ENCODE measurements around the gene WDR37.

WDR37 gene

DNA sequence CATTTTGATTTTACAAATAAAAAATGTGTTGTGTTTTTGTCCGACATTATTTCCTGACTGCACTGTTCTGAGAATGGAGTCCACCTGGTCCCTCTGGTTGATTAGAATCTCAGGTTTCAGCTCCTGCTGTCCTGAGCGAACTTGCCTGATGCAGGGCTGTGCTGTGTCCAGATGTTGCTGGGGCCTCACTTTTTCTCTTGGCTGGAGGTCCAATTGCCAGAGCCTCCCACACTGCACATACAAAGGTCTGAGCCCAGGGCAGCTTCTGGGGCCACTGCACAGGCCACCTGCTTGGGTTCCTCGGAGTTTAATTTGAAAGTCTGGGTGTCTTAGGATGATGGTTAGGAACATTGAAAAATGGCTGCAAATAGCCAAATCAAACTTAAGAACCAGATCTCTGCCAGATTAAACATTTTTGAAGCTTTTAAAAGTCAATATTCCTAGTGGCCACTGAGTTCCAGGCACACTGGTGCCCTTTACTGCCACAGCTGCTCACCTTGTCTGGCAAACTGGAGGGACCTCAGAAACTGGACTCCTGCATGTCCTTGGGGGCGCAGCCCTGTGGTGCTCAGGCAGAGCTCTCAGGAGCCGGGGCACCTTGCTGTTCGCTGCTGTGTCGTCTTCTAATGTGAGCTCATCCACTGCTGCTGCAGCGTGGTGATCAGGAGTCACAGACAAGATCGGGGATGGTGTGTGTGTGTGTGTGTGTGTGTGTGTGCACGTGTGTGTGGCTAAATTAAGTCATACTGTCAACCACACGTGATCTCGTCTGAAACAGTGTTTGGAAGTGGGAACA, 75.0 kb downstream of the WDR37 start:
- no peak for DNase-seq

DNA sequence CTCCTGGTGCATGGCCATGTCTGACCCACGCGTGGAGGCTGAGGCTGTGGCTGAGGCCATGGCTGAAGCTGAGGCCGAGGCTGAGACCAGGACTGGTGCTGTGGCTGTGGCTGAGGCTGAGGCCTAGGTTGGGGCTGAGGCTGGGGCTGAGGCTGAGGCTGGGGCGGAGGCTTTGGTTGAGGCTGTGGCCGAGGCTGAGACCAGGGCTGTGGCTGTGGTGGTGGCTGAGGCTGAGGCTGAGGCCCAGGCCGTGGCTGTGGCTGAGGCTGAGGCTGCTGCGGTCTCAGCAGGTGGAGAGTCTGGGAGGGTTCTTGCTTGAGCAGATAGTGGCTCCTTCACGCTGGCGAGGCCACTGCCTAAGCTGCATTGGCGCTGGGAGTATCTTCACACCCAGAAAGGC, 76.4 kb downstream of the WDR37 start:
- no peak for DNase-seq

DNA sequence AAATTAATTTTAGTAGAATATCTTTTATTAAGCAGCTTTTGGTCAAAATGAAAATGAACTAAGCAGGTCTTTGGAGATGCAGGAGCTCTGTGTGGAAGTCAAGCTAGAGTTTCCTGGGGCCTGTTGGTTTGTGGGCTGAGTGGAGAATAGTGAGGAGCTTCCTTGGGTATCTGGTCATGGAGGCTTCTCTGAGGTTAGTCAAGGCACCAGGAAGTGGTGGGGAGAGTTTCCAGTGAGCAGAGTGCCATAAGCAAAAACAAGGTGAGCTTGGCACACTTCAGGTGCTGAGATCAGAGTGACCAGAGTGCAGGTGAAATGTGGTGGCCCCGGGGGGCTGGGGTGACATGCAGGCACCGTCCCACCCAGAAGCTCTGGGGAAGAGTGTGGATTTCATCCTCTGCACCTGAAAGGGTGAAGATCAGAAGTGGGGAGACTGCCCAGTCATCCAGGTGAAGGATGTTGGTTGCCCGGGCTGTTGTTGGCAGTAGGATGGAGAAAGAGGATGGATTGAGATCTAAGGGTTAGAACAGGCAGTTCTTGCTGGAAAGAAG, 77.4 kb downstream of the WDR37 start:
- DNase-seq = no peak

DNA sequence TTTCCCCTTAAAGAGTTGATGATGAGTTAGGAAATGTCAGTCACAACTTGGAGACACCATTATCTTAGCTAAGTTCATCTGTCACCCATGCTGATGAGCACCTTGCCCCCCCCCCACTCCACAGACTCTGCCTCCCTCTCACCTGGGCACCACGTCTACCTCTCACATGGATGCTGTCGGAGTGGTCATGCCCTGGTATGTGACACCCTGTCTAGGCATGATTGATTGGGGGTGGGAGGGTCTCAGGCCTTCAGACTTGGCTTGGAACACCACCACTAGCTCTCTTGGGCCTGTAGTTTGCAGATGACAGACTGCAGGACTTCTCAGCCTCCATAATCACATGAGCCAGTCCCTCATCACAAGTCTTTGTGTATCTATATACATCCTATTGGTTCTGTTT, 78.0 kb downstream of the WDR37 start:
- no peak for DNase-seq

DNA sequence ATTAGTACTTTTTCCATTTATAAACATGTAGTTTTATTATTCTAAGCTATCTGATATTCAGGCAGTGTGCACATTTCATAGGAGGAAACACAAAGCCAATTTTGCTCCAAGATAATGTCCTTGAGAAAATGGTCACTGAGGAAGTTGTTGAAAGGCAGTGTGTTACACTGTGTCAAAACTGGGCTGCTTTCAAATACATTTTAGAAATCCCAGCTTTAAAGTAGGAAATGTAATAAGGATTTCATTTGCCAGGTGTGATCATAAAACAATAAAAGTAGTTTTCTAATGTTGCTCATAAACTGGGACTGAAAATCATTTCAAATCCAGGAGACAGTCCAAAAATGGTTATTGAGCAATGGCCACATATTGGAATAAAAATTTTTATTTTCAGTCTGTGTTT, 80.1 kb downstream of the WDR37 start:
- no peak for DNase-seq

DNA sequence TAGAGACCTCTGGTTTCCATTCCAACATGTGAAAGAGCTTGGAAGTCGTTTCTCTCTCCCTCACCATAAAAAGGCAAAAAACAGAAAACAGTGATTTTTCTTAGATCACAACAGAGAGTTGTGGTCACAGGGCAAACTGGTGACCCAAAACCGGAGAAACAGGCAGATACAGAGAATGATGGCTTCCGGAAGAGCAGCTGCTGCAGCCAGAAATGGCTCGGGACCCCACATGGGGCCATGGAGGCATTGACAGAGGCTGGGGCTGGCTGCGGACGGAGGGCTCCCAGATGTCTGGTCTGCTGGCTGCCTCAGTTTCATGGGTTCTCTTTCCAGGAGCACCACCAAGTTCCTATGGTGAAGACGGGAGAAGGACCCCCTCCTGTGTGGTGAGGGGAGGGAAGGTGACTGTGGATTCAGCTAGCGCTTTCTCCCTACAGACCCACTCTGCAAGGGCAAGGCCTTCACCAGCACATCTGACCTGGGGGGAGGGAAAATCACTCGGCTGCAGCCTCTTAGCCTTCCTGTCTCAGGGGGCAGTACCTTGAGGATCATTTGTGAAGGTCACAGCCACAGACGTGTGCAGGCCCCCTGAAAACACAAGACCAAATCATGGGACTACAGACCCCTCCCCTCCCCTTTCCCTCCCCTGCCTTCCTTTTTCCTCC, 81.4 kb downstream of the WDR37 start:
- no peak for DNase-seq

DNA sequence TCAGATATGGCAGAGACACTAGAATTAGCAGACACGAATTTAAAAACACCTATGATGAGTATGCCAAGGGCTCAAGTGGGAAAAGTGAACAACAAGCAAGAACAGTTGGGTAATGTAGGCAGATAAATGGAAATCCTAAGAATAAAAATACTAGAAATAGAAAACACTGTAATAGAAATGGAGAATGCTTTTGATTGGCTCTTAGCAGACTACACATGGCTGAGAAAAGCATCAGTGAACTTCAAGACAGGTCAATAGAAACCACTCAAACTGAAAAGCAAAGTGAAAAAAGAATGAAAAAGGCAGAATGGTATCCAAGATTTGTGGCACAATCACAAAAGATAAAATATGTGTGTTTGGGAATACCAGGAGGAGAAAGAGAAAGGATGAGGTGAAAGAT, 82.3 kb downstream of the WDR37 start:
- DNase-seq = no peak

DNA sequence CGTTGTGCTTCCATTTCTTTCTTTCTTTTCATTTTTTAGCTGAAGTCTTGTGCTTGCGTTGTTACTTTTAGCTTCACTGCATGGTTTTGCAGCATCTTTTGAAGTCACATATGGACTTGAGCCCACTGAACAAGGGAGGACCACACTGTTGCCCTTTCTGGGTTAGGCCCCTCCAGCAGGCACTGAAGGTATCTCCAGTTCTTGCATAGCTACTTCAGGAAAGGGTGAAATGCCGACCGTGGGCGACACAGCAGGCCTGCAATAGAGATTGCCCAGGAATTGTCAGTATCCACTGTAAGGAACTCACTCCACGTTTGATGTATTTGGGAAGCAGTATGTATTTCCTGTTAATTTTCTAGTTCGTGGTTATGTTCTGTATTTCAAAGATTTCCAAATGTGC, 85.1 kb downstream of the WDR37 start:
- no peak for DNase-seq

DNA sequence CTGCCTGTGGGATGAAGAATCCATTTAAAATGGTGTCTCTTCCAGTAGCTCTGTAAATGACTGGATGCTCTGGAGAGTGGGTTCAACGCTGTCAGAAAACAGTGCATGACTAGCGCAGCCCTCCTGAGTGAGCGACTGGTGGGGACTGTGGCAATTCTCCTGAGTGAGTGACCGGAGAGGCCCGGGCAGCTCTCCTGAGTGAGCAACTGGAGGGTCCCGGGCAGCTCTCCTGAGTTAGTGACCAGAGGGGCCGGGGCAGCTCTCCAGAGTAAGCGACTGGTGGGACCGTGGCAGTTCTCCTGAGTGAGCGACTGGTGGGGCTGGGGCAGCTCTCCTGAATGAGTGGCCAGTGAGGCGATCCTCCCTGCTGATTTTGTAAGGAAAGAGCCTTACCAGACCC, 85.5 kb downstream of the WDR37 start:
- no peak for DNase-seq

DNA sequence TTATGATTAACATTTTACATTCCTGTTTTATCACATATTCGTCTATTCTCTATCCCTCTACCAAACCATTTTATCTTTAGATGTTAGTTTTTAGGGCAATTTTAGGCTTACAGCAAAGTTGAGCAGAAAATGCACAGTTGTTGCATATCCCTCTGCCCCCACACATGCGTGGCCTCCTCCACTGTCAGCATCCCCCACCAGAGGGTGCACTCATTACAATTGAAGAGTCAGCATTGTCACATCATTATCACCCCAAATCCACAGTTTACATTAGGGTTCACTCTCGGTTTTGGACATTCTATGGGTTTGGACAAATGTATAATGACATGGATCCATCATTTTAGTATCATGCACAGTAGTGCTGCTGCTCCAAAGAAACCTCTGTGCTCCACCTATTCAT, 86.4 kb downstream of the WDR37 start:
- peak in 1 of 2 experiments; percentile 7 for DNase-seq

DNA sequence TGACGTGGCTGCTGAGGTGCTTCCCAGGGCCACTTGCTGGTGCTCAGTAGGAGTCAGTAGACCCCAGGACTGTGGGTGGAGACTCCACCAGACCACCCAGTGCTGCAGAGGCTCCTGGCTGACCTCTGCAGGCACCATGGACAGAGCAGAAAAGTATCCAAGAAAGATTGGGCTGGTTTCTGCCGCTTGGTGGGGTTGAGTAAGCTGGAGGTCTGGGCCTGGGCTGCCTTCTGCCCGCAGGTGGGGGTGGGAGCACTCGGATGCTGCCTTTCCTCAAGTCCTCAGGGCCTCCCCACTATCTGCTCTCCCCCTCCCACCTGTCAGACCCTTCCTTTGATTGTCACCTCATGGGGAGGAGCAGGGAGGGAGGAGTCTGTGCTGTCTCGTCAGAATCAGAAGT, 91.6 kb downstream of the WDR37 start:
- no peak for DNase-seq

DNA sequence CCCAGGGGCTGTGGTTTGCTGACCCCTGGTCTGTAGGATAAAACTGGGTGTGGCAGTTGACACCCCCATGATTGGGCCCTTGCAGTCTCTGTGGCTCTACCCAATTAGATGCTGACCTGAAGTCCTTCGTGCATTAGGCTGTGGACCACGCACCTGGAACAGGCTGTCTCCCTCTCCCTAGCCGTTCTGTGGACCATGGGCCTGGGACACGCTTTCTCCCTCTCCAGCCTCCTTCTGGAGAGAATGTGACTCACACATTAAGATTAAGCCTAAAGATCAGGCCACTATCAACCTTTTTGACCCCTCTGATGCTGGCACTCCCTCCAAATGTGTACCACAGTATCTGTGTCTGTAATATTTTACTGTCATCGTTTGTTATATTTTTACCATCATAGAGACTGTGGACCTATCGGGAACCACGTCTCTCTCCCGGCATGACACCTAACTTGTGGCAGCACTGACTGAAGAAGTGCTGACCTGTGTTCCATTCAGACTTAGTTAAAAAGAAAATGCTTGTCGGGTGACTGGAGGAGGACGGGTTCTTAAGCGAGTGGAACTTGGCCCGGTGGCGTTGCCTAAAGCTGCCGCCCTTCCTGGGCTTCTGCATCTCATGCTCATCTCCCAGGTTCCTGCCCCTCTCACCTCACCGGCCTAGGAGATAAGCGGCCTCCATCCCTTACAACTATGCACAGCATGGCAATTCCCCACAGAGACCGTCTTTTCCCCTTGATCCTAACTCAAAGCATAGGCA, 92.8 kb downstream of the WDR37 start:
- no peak for DNase-seq

DNA sequence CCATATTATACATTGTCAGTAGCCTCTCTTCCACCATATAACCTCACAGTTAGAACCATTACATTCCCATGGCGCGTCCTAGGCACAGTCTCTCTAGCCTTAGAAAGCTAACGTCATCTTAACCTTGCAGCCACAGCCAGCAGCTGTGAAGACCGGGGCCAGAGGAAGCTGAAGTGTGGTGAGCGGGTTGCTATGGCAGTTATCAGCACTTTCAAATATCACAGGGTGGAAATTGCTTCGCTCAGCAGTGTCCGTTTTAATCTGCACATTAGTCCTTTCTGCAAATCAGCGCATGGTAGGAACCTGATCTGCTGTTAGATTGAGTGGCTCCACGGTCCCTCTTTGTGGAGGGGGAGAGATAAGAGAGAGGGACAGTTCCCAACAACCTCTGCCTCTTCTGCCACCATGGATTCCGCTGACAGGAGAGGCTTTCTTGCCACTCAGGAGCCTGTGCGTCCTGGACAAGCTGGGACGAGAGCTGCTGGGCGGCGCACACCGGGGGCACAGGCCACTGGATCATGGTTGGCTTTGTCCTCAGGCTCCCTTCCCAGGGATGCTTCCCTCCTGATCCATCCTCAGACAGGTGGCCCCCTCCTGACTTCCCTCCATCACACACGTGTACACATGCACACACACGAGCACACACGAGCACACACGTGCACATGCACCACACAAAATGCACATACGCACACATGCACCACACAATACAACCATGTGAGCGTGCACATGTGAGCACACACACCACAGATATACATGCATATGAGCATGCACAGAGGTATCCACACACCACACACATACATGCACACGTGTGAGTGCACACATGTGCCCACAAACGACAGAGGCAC, 93.8 kb downstream of the WDR37 start:
- no peak for DNase-seq

DNA sequence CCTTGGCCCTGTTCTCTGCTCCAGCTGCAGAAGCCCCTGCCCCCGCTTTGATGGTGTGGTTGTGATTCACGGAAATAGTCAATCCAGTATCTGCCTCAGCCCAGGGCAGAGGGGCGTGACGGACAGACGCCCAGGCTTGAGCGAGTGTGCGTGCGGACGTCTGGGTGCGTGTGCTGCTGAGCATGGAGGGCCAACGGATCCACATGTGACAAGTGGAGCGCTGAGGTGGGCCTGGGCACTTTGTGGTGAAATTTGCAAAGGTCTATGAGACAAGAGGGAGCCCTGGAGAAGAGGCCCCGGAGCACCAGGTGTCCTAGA, 94.4 kb downstream of the WDR37 start:
- no peak for DNase-seq

DNA sequence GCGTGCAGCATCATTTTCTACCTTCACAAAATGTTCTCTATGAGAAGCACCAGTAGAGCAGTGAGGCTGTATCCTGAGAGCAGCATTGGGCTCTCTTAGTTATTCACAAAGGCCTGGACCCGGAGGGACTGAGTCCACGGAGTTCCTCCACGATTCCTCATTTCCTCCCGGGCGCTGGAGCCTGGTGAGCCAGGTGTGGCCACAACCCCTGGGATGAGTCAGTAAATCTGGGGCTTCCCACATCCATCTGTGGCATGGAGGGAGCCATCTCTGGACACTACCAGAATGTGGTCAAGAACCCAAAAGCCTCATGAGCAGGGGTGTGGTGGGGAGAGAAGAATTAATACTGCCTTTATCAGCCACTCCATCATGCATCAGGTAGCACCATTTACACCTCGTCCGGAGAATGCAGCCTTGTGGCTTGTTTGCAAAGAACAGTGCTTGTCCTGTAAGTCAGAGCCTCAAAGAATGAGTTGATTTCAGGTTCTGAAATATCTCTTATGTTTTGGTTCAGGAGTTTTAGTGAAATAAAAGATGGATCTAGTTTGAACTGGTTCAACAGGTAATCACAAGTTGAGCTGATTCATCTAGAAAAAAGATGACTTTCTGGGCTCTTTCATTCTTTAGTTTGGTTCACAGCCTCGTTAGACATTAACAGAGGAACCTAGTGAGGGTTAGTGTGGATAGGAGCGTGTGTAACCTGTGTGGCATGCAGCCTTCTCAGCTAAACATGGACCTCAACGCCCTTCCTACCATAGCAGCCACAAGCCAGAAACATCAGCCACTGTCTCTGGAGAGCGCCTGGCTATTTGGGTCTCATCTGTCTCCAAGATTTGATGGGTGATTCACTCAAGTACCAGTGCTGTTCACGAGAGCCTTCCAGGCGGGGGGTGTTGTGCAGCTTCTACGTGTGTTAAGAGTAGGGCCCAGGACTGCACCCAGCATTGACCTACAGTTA, 95.2 kb downstream of the WDR37 start:
- no peak for DNase-seq

DNA sequence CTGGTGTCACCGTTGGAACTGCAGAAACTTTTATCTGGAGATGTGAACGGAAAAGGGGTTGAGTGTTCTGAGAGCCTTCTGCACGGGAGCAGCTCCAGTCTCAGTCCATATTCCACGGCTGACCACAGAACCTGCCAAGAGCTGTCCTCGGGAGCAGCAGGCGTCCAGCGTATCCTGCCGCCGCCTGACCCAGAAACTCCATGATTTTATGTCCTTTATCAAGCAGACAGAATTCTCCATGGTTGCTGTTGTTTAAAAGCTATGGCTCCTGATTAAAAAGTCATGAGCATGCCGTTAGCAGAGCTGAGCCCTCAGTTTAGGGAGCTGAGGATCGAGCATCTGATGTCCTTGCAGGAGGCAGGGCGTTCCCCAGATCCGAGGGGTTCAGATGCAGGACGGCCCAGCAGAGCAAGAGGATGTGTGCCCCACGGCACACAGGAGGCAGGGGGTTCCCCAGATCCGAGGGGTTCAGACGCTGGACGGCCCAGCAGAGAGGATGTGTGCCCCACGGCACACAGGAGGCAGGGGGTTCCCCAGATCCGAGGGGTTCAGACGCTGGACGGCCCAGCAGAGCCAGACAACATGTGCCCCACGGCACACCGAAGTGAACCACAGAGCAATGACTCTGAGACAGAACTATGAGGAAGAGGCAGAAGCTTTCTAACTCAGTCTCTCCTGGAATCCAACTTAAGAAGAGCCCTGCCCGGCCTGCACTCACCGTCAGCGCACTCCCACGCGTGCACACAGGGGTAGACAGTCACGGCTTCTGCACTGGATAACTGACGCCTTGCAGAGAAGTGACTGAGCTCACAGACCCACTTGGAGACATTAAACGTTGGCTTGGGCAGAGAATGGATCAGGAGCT, 96.4 kb downstream of the WDR37 start:
- no peak for DNase-seq

DNA sequence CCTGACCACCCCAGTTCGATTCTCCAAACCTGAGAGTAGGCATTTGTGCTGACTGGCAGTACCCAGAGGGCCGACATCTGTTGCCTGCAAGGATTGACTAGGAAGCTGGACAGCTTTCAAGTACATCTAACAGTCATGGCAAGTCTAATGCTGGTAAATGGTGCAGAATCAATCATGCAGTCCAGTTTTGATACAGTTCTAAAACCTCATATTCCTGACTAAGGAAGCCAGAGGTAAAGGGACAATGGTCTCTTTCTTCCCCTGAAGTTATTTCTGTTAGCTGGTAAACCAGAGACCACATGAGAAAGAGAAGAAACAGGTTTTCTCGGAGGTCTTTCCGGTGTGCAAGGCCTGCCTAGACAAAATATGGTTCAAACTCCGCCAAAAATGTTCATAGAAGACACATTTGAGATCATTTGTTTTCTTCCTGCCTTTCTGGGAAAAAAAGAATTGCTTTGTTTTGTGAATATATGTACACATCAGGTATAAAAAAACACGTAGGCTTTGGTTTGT, 97.1 kb downstream of the WDR37 start:
- no peak for DNase-seq

DNA sequence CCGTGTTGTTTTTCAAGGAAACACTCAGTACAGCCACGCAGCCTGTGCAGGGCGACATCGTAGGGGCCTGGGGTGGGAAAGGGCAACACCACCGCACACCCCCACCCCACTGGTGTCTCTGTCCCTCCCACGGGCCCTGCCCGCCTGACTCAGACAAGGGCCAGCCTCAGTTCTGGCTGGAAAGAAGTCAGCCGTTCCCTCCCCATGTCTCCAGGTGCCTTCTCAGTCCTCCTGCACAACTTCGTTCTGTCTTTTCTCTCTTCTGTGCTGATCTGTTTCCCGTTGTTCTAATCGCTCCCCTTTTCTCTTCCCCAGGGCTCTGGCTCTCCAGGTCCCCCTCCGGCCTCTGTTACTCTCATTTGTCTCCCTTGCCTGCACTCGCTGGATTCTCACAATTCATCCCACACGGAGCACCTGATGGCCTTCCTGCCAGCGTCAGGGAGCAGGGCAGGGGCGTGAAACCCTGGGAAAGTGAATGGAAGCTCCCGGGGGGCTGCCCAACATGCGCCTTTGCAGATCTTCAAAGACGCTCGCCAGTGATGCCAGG, 97.7 kb downstream of the WDR37 start:
- DNase-seq = no peak

DNA sequence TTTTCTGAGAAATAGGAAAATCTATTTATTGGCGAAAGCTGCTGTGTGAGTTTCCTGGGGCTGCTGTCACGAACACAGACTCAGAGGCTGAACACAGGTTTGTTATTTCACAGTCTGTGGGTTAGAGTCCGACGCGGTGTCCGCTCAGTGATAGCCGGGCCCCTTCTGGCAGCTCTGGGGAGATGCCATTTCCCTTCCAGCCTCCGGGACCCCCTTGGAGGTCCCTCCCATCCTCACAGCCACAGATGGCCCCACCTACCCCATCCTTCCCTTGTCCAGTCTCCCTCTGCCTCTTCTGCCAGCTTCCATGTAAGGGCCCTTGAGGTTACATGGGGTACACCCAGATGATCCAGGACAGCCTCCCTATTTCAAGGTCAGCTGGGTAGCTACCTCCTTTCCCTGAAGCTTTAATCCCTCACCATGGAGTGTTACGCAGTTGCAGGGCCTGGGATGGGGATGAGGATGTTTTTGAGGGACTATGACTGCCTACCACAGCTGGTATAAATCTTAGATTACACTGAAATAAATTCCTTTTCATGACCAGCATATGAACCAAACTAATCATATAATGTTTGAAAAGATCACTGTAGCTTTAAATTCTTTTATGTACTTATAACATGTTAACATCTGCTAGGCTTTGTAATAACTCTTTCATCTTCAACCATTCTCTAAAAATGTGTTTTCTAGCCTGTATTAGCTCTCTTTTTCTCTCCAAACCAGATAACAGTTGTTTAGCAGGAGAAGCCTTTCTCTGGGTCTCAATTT, 98.5 kb downstream of the WDR37 start:
- DNase-seq = no peak

All from NCI-H526 (cell line).